Gastroesophageal sphincter (tissue), 3 donors: ENCODE results near the gene CDH11.

Experiments used
- CTCF ChIP-seq, 4 experiments: fragments of 200-600 bp in 2 of 4; fragments of 450-650 bp in 2 of 4; sonication (generic) in 1 of 4; IDR thresholded peaks; one replicate each; pipeline ENCODE4 v1.5.1; 2017 to 2019; ENCODE audit warnings: antibody characterized with exemption in 4 of 4, mild to moderate bottlenecking in 2 of 4, moderate library complexity in 2 of 4
- EP300 ChIP-seq: sonication (generic); formaldehyde crosslinking; IDR thresholded peaks from one replicate; pipeline ENCODE4 v1.6.1; 2017; ENCODE audit warnings: antibody characterized with exemption, mild to moderate bottlenecking
- POLR2A ChIP-seq, 2 donors: fragments of 450-650 bp; IDR thresholded peaks; one replicate each; pipeline ENCODE4 v1.6.1; 2017; ENCODE audit warnings: antibody characterized with exemption in 2 of 2, mild to moderate bottlenecking in 2 of 2, moderate library complexity in 1 of 2
- POLR2AphosphoS5 ChIP-seq: sonication (generic); formaldehyde crosslinking; IDR thresholded peaks from one replicate; pipeline ENCODE4 v1.6.1; 2017; ENCODE audit warnings: antibody characterized with exemption

DNA sequence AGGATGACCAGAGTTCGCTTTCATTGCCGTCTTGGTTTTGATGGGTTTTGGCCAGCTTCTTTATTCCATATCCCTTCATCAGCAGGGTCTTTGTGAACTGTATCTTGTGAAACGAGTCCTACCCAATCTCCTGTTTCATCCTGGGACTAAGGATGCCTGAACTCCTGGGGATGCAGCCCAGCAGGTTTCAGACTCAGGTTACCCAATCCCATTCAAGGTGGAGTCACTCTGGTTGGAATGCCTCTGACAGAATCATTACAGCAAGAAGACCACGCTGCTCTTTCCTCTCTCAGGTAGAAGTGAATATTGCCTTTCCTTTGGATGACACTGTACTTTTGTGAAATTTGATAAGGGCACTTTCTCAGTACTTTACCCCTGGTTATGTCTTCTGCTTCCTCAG is 98.1 kb downstream of the CDH11 start:
- TF ChIP-seq CTCF (IDR thresholded peaks at IDR 0.05), result no peak
- no peak for TF ChIP-seq POLR2A (IDR thresholded peaks at IDR 0.05)
- TF ChIP-seq POLR2AphosphoS5, result no peak
- TF ChIP-seq EP300, result no peak
